Measurements from ENCODE around the gene KIAA0930. TPM values are rescaled to one million over a fixed set of nuclear protein-coding genes. Genes with fewer than 3 reads are reported as not detected.
A peak's percentile ranks its signal among the peaks of the same experiment; 100 is the strongest.

KIAA0930 gene
- total and polyA plus RNA-seq, 2 of the 4 experiments (the other 2 are of a cell fraction), result 25.3 to 34.1 TPM

- TF ChIP-seq MAZ (IDR thresholded peaks at IDR 0.05; ENCODE audit: borderline replicate concordance, low read depth, low read length) (peak; percentile 85), RAD21 (IDR thresholded peaks at IDR 0.05; ENCODE audit: low read length) (peak; percentile 29), CEBPB (IDR thresholded peaks at IDR 0.05; ENCODE audit: low read depth, low read length) (no peak), MAFK (IDR thresholded peaks at IDR 0.05; ENCODE audit: low read depth, low read length) (peak; percentile 58), RFX5 (IDR thresholded peaks at IDR 0.05; ENCODE audit: low read depth, low read length) (no peak), MXI1 (IDR thresholded peaks at IDR 0.05; ENCODE audit: borderline replicate concordance, low read depth, low read length) (peak; percentile 24; the same call in 1 of the 2 replicates), BHLHE40 (IDR thresholded peaks at IDR 0.05; ENCODE audit: low read depth, low read length) (no peak), POLR2A (IDR thresholded peaks at IDR 0.05; ENCODE audit: low read depth, low read length) (peak; percentile 84), NFE2L2 (IDR thresholded peaks at IDR 0.05; ENCODE audit: low read depth, low read length) (peak; percentile 89)
These were observed 28.4 kb downstream of the KIAA0930 start (continued) for GRCh38 chr22:45212306-45212709.
